Fibroblast of skin of abdomen (primary cell): Measurements from ENCODE around the gene SLC4A2.
A peak's percentile ranks its signal among the peaks of the same experiment; 100 is the strongest.

Experiments
- DNase-seq: peaks from one replicate; pipeline ENCODE4 v3.0.0-alpha.2; 2013

SLC4A2 gene

DNA sequence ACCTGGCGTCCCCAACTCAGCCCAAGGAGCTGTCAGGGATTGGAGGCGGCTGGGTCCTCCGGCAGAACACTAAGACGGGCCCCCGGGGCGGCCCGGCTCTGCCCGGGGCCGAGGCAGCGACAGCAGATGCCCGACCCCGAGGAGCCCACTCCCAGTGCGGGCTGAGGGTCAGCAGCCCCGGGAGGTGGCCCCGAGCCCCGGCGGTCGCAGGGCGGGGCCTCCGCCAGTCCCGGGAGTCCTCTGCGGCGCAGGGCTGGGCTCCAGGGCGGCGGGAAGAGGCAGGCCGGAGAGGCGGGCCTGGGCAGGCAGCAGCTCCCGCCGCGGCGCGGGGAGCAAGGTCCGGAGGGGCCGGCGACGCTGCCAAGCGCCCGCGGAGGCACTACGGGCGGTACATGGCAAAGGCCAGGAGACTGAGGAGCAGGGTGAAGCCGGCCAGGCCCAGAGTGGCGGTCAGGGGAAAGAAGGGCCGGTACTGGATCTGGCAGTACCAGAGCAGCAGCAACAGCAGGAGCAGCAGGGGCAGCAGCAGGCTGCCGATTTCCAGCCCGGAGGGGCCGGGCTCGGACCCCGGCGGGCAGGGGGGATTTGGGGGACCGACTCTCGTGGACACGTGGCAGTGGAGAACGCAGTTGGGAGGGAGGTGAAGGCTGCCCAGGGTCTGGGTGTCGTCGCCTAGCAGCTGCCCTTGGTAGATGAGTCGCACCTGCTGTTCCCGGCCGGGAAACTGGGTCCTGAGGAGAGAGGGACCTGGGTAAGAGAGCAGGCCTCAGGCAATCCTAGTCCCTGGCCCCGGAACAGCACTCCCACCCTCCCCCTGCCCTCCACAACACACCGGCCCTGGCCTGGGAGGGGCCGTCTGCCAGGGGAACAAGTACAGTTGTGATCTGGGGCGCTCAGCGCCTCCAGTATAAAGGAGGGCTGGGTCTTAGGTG lies 22.0 kb downstream of the SLC4A2 start:
- DNase-seq, result no peak

DNA sequence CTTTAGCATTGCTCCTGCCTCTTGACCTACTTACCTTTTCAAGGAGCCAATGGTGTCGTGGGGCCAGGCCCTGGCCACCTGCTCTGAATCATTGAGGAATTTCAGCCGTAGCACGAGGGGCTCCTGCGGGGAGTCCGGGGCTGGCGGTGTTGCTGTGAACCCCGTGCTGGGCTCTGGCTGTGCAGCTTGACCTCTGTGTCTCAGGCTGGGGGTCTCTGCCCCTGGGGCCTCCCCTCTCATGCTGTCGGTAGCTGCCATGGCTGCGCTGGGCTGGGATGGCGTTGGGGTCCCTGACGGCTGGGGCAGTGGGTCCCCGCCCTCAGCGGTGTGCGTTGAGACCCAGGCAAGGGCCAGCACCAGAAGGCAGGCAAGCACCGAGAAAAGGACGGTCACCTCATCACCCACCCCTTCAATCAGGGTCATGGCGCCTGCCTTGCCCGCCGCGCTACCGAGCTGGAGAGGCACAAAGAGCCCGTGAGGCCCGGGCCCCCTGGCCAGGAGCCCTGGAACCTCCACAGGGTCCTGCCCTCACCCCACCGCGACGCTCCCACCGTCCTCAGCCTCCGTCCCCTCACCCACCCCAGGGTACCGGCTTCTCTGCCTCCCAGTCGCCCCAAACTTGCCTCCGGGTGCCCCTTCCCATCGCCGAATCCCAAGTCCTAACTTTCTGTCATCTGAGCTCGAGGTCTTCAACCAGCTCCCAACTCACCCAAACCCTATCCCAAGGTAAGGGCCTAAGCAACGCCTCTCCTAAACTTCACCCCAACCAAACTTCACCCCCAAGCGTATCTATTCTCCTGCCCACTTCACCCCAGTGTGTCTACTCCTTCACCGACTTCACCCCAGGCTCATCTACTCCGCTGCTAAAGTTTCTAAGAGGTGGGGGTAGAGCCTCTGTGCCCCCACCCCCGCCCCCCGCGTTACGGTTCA lies 23.0 kb downstream of the SLC4A2 start:
- DNase-seq, result no peak

DNA sequence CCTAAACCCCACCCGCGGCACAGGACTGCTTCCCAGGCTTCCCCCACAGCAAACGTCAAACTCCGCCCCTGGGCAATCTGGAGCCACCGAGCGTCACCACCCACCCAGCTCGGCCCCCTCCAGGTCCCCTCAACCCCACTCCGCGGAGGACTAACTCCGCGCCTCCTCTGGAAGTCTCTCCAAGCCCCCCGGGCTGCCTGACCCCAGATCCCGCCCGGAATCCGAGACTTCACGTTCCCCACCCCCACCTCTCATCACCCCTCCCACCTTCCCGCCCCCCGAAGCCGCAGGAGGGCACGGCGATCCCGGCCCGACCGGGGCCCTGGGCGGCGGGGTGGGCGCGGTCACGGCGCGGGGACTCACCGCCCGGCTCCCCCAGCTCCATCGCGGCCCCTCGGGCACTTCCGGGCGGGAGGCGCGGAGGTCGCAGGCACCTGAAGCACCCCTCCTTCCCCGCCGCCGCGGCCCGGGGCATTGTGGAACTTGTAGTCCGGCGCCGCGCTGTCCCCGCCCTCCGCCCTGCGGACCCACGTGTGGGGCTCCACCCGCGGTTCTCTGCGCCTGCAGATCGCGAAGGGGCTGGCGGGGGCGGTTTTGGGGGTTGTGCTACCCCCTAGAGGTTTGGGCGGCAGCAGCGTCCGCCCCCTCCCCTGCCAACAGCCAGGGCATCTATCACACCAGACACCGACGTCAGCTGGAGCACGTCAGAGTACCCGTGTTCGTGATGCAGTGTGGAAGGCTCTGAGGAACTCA lies 23.9 kb downstream of the SLC4A2 start, which contains the start of gene TMUB1:
Gene TMUB1 (minus strand): TSS at position 423 of the 753 bp plus-strand sequence. CDS start 930 bp downstream, outside the sequence.
- DNase-seq, result peak; percentile 54

DNA sequence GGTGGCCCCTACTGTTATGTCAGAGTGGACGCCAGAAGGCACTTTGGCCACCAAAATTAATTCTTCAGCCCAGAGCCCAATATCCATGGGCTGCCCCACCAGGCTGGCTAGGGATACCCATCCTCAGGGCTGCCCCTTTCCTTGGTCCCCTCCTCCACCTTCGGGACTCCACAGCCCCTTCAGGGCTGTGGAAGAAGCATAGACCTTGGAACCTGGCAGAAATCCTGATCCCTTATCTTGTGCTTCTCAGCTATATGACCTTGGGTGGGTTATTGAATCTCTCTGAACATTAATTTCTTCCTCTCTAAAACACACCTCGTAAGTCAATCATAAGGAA lies 24.4 kb downstream of the SLC4A2 start:
- DNase-seq, result no peak

DNA sequence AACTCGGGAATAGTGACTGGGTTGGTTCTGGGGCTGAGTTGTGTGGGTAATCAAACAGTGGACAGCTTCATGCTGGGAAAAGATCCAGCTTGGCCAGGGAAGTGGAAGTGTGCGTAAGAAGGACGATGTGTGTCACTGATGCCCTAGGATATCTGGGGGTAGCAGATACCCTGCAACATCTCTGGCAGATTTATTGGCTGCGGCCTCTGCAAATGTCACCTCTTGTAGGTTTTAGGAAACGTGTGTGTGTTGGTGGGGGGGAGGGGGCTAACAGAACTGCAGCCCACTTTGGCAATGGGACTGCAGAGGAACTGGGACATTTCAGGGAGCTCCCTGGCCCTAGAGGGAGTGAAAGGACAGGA lies 25.9 kb downstream of the SLC4A2 start:
- DNase-seq, result no peak

DNA sequence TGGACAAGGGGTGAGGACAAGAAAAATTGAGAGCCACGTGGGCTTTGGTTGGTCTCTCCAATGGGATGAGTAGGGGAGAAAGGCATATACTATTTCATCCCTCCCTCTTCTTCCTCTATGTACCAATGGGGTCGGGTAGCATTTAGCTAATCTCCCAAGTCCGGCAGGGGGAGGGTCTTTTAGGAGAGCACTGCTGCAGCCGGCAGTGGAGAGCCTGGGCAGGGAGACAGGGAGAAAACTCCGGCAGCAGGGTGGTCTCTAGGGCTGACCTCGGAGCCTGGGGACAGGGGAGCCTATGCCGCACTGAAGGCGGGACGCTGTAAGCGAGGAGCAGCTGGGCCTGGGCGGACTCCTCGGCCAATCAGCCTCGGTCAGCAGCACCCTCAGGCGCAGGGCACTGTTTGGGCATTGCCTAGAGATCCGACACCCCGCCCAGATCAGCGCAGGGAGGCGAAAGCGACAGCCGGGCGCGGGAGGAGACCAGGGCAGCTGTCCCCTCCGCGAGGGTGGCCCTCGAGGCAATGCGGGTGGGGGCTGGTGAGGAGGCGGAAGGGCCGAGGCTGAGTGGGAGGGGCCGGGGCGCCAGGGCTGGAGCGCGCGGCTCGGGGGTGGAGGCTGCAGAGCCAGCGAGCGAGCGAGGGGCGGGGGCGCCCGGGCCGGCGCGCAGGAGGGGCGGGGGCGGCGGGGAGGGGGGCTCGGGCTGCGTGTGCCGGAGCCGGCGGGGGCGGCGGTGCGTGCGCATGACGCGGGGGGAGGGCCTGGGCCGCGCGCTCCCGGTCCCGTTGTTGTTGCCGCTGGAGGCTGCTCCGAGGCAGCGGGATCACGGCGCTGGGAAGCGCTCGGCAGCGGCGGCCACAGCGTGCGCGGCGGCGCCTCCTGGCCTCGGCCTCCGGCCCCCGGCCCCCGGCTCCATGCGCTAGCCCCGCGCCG lies 26.6 kb downstream of the SLC4A2 start, which contains the start of gene AGAP3:
Gene AGAP3 (plus strand): TSS at position 785 of the 930 bp plus-strand sequence. CDS start 267 bp downstream, outside the sequence.
- peak; percentile 81 for DNase-seq

DNA sequence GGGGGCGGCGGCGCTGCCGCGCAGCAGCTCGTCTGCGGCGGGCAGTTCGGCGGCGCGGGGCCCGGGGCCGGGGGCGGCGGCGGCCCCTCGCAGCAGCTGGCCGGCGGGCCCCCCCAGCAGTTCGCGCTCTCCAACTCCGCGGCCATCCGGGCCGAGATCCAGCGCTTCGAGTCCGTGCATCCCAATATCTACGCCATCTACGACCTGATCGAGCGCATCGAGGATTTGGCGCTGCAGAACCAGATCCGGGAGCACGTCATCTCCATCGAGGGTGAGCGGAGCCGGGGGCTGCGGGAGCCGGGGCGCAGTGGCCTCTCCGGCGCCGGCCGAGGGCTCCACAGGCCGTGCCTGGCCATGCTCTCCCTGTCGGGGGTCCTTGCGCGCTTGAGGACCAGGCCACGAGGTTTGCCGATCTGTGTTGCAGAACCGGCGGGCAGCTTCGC lies 27.4 kb downstream of the SLC4A2 start:
- no peak for DNase-seq

DNA sequence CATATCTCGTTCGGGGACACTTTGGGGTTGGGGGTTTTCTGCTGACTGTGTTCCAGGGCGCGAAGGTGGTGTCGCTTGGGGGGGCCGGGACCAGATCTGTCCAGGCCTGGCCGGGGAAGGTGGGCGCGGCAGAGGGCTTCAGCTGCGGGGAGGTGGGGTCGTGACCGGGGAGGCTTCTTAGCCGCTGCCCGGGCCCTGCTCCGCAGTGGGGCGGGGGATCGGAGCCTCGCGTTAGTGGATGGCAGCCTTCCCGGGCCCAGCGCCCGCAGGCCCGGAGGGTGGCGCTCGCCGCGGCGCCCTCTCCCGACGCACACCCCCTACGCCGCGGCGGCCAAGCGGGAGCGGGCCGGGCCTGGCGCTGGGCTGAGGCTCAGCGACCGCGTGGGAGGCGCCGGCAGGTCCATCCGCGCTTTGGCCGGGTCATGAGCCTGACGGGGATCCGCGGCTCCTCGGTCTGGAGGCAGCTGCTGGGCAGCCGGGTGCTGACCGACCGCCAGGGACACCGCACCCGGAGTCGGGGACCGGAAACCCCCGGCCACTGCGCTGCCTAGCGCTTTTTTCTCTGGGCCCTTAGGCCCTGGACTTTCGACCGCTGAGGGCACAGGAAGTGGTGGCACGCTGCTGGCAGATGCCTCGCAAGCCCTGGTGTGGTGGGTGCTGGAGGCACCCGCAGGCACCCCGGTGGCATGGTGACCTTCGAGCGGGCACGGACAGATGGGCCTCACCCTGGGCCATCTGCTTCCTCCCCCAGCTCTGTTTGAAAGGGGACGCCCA lies 28.0 kb downstream of the SLC4A2 start:
- DNase-seq, result peak; percentile 50

DNA sequence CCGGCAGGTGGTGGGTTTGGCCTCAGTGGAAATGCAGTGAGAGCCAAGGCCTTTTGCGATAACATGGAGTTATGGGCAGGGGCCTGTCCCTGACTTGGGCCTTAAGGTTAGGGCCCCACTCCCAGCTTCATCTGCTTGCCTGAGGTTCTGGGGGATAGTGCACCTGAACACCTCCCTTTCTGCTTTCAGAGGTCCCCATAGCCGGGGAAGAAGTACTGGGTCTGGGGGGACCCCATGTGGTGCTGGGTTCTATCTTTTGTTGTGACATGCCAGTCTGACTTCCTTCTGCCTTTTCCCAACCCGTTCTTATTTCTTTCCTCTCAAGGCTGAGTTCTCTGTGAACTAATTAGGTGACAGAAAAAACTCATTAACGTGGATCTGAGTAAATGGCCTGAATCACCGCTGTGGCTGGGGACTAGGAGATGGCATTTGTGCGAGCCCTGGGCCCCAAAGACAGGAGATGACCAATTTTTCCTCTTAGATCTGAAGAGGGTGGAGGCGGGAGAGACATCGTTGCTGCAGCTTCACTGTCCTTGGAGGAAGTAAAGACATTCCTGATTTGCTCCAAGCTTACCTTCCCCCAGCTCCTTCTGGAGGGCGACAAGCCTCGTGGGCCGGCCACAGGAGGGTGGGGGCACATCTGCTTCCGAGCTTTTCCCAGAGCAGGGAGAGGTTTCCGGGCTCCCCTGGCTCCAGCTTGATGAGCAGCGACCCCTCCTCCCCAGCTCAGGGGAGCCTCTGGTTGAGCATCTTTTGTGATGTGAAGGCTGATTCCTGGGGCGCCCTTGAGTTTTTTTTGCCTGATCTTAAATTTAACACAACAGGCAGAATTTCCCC lies 28.8 kb downstream of the SLC4A2 start:
- no peak for DNase-seq

DNA sequence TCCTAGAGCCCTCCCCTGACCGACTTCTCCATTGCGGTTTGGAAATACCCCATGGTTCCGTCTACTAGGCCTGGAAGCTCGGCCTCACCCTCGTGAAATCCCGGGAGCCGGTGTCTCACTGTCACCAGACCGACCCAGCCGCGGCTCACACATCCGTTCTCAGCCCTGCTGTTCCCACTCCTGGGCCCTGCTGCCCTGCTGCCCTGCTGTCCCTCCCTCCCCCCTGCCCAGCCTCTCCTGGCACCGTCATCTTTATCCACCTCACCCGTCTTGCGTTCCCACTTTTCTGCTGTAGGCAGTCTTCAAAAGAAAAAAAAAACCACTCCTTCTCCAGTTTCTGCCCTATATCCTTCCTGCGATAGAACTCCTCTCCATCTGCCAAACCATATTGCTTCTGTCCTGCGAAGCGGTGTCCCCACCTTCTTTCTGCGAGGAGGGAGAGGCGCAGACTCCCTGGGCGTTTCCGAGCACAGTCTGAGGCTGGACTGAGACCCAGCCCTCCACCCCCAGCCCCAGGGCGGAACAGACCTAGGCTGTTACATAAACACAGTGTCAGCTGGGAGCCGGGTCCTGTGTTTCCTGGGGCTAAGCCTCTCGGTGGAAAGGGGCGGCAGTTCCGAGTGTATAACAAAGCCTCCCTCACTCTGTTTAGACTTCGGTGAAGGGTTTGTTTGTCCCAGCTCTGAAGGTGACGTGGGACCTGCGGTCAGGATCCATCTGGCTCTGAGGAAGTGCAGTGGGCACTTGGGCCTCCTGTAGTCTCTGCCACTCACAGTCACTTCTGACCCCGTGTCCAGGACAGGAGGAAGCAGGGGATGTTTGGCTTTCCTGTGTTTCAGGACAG lies 29.7 kb downstream of the SLC4A2 start:
- no peak for DNase-seq

DNA sequence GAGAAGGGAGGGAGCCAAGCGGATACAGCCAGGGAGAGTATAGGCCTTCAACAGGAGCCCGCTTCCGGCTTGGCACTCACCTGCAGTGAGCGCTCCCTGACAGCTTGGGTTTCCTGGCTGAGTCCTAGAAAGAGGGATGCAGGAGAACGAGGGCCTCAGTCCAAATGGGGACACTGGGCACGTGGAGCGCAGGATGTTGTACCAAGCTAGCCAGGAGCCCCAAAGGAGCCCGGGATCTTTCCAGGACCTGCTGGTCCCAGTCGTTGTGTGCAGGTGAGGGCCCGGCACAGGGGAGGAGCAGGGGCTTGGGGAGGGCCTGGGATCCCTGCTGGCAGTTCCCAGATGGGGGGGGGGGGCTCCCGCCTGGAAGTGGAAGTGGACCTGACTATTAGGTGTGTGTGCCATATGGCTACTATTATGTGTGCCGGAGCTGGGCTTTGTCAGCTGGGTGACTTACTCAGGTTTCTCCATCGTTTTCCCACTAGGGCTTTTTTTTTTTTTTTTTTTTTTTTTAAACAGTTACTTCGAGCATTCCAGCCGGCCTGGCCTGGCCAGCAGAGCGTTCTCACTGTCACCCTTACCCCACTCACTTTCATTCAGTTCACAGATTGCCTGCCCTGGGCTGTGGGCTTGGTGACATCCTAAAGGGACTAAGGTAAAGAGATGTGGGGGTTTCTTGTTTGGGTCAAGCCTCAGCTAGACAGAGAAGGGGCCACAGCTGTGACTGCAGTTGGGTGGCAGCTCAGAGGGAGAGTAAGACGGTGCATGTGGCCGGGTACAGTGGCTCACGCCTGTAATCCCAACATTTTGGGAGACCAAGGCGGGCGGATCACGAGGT lies 30.7 kb downstream of the SLC4A2 start:
- no peak for DNase-seq

DNA sequence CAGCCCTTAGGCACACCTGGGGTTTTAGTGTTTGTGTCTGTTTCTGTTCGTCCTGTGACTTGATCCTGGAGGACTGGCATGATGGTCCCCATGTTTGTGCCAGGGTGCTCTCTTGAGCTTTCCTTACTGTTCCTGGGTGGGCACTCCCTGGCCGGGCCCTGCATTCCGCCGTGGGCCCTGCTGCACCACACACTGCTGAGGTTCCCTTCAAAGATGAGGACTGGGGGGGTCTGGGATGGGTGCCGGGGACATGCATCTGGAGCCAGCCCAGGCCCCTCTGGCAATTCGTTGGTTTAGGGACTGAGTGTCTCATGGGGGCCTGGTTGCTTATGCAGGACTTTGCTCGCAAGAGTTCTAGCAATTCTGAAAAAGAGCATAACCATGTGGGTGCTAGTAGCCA lies 31.6 kb downstream of the SLC4A2 start:
- DNase-seq, result no peak

DNA sequence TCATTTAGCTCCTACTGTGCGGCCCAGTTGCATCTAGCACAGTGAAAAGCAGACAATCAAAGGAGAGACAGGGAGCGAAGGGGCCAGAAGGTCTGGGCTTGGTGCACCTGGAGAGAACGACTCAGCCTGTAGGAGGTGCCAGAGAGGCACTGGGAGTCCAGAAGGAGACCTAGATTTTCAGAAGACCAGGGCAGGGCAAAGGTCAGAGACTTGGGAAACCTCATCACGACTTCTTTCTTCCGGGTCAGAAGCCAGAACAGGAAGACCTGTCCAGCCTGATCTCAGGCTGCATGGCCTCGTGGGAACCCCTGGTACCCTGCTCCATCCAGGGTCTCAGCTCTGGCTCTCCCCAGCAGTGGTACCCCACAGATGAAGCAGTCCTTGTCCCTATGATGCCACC lies 32.0 kb downstream of the SLC4A2 start:
- DNase-seq, result no peak

DNA sequence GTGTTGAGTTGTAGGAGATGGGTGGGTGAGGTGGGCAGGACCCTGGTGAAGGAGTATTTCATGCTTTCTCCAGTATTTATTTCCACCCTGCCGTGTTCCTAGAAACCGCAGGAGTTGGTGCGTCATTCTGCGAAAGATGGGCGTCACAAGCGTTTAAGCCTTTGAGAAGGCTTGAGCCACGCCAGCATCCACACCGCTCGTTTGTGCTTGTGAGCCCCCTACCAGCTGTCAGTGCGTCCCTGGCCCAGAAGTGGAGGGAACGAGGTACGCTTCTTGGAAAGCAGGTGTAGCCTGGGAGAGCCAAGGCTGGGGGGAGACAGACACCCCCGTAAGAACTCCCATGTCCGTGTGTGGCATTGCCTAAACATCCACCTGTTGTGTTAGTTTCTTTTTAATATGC lies 32.6 kb downstream of the SLC4A2 start:
- no peak for DNase-seq

DNA sequence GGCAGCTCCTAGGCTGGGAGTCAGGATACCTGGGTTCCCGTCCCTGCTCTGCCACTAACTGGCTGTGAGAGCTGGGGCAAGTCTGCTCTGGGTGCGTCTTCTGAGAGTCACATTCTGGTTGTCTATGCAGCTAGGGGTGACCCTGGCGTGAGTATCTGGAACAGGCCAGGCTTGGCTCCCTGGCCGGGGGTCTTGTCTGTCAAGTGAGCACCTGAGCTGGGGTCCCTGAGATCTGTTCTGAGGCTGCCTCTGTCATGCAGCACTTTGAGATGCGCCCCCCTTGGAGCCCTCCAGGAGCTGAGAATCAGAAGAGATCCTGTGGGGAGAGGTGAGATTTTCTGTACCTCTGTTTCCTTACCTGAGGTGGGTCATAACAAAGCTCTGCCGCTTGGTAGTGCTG lies 34.4 kb downstream of the SLC4A2 start:
- DNase-seq, result no peak

DNA sequence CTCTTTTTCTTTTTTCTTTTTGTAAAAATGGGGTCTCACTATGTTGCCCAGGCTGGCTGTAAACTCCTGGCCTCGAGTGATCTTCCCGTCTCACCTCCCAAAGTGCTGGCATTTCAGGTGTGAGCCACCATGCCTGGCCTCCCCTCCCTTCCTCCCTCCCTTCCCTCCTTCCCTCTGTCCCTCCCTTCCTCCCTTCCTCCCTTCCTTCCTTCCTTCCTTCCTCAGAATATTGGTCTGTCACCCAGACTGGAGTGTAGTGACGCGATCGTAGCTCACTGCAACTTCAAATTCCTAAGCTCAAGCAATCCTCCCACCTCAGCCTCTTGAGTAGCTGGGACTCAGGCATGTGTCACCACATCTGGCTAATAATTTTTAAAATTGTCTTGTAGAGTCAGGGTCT lies 35.3 kb downstream of the SLC4A2 start:
- DNase-seq, result no peak

DNA sequence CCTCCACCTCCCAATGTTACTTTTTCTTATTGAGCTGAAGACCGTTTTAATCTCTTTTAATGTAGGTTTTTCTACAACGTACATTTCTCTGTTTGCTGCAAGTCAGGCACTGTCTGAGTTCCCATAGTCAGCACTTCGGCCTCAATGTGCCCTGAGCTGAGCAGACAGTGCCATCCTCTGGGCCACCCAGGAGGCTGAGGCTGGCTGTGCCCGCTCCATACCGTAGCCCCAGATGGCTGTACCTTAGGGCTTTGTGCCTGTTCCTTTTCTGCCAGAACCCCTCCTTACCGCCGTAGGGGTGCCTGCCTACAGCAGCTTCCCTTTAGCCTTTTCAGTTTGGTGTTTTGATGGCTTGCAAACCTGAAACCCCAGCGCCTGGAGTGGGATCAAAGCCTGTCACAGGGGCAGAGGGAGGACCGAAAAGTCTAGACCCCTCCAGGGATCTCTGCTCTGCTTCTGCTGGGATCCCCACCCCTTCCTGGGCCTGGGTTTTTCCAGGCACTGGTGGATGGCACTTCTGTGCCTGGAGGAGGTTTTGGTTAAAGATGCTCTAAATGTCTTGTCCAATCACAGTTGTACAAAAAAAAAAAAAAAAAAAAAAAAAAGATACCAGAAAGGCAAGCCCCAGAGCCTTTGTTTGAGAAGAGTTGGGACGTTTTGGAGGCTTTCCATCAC lies 35.9 kb downstream of the SLC4A2 start:
- no peak for DNase-seq
